Lung (tissue), 12 donors: Measurements from ENCODE around the gene ATG4D. TPM values are rescaled to one million over a fixed set of nuclear protein-coding genes. Genes with fewer than 3 reads are reported as not detected.
A peak's percentile ranks its signal among the peaks of the same experiment; 100 is the strongest.

Source experiments
- ATAC-seq: fragments of 200-7000 bp; cut with Tn5 transposase; one replicate; pipeline ENCODE4 v1.9.1; 2020; ENCODE audit warnings: moderate number of reproducible peaks; ENCODE audit not compliant: insufficient read depth, low FRiP score
- DNase-seq, 3 donors: peaks; one replicate each; pipeline ENCODE4 v3.0.0-alpha.2; 2013 to 2017
- H3K27ac ChIP-seq, 2 donors: one replicate each; pipeline ENCODE4 v1.5.1; 2013; ENCODE audit warnings: mild to moderate bottlenecking in 2 of 2, moderate library complexity in 2 of 2, control low read depth in 1 of 2, inconsistent platforms in 1 of 2, low read depth in 1 of 2, low read length in 1 of 2
- H3K27me3 ChIP-seq, 3 donors: one replicate each; pipeline ENCODE4 v1.5.1; 2013; ENCODE audit warnings: low read length in 2 of 3; ENCODE audit not compliant: control insufficient read depth in 3 of 3, insufficient read depth in 3 of 3
- H3K36me3 ChIP-seq, 4 donors: one replicate each; pipeline ENCODE4 v1.5.1; 2013; ENCODE audit warnings: low read length in 4 of 4, mild to moderate bottlenecking in 1 of 4, moderate library complexity in 1 of 4; ENCODE audit not compliant: control insufficient read depth in 4 of 4, insufficient read depth in 4 of 4
- H3K4me1 ChIP-seq, 5 donors: one replicate each; pipeline ENCODE4 v1.5.1; 2013; ENCODE audit warnings: low read length in 5 of 5, mild to moderate bottlenecking in 2 of 5, moderate library complexity in 1 of 5; ENCODE audit not compliant: control insufficient read depth in 5 of 5, insufficient read depth in 5 of 5
- H3K4me3 ChIP-seq: one replicate; pipeline ENCODE4 v1.5.1; 2013; ENCODE audit warnings: mild to moderate bottlenecking, control low read depth, moderate library complexity
- H3K9ac ChIP-seq, 2 donors: one replicate each; pipeline ENCODE4 v1.5.1; 2013; ENCODE audit warnings: low read length in 2 of 2, control low read depth in 1 of 2; ENCODE audit not compliant: insufficient read depth in 1 of 2
- H3K9me3 ChIP-seq, 4 donors: one replicate each; pipeline ENCODE4 v1.5.1; 2013; ENCODE audit warnings: low read length in 3 of 4, mild to moderate bottlenecking in 1 of 4, moderate library complexity in 1 of 4; ENCODE audit not compliant: control insufficient read depth in 4 of 4, insufficient read depth in 3 of 4
- WGBS, 2 donors: extraction: QIAGEN DNeasy Blood & Tissue Kit; methylation state at CpG; one replicate each; pipeline ENCODE4 v1.1.7; 2013; 5-methylcytosine and 5-hydroxymethylcytosine counted together
- polyA plus RNA-seq, 2 donors: library from polyadenylated mRNA; stranded (reverse); fragments of 200-250 nt; gene quantifications; one replicate each; pipeline ENCODE4 v1.2.1, GENCODE V29; 2013
- total RNA-seq, 2 donors: library from RNA; depleted of rRNA in 1 of 2; stranded (reverse); fragments of >200 nt in 1 of 2; gene quantifications; one replicate each; pipeline ENCODE4 v1.2.1, GENCODE V29; 2014 to 2021
- TF ChIP-seq, protein P1 (sequence below): IDR thresholded peaks from 2 replicates; pipeline ENCODE4 v1.5.1; 2012; ENCODE audit warnings: mild to moderate bottlenecking; ENCODE audit errors: control extremely low read depth, extremely low read depth
- donor health status: control.
- donor health status: control.
- donor health status: Bipolar disorder and iron deficiency.
- donor health status: healthy.
- donor health status: DM: yes; HTN: yes; CAD: no.

ATG4D gene
- total and polyA plus RNA-seq, 4 donors: 13.4 to 34.0 (median 27.4) TPM

GRCh38 chr19:10580979-10581631, 37.4 kb downstream of the ATG4D start:
- ATAC-seq: peak; percentile 83
- H3K4me3 ChIP-seq: no peak overlapping the region
- TF ChIP-seq, protein P1, sequence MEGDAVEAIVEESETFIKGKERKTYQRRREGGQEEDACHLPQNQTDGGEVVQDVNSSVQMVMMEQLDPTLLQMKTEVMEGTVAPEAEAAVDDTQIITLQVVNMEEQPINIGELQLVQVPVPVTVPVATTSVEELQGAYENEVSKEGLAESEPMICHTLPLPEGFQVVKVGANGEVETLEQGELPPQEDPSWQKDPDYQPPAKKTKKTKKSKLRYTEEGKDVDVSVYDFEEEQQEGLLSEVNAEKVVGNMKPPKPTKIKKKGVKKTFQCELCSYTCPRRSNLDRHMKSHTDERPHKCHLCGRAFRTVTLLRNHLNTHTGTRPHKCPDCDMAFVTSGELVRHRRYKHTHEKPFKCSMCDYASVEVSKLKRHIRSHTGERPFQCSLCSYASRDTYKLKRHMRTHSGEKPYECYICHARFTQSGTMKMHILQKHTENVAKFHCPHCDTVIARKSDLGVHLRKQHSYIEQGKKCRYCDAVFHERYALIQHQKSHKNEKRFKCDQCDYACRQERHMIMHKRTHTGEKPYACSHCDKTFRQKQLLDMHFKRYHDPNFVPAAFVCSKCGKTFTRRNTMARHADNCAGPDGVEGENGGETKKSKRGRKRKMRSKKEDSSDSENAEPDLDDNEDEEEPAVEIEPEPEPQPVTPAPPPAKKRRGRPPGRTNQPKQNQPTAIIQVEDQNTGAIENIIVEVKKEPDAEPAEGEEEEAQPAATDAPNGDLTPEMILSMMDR: peak; percentile 100
- no peaks in the 10 kb centered on the region for H3K9me3 ChIP-seq
- no peaks in the 10 kb centered on the region for H3K27me3 ChIP-seq
- H3K4me1 ChIP-seq: peaks cover 0 to 2% (median 0%) of the 10 kb centered on the region in 5 donors
- peaks cover 0 to 2% (median 0%) of the 10 kb centered on the region in 4 donors for H3K36me3 ChIP-seq
- no peak overlapping the region for H3K27ac ChIP-seq
- DNase-seq: peak; percentile 89 to 95 (median 93)
- H3K9ac ChIP-seq: no peak overlapping the region
- WGBS, 2 donors: 29 to 31% methylated on average over 31 of the region's 31 CpGs

- H3K27ac ChIP-seq: no peak overlapping the region
- peaks cover 0 to 7% (median 0%) of the 10 kb centered on the region in 3 donors for H3K27me3 ChIP-seq
- ATAC-seq: no peak
- TF ChIP-seq, protein P1: no peak
- H3K4me1 ChIP-seq: peaks cover 0 to 2% (median 0%) of the 10 kb centered on the region in 5 donors
- no peak overlapping the region for H3K4me3 ChIP-seq
- 88 to 92% methylated on average over 13 of the region's 13 CpGs for WGBS, 2 donors
- H3K9ac ChIP-seq: no peak overlapping the region
- no peaks in the 10 kb centered on the region for H3K9me3 ChIP-seq
- no peak for DNase-seq
- H3K36me3 ChIP-seq: peaks cover 0 to 2% (median 0%) of the 10 kb centered on the region in 4 donors
These were observed 38.4 kb downstream of the ATG4D start for GRCh38 chr19:10582091-10582490.

DNA sequence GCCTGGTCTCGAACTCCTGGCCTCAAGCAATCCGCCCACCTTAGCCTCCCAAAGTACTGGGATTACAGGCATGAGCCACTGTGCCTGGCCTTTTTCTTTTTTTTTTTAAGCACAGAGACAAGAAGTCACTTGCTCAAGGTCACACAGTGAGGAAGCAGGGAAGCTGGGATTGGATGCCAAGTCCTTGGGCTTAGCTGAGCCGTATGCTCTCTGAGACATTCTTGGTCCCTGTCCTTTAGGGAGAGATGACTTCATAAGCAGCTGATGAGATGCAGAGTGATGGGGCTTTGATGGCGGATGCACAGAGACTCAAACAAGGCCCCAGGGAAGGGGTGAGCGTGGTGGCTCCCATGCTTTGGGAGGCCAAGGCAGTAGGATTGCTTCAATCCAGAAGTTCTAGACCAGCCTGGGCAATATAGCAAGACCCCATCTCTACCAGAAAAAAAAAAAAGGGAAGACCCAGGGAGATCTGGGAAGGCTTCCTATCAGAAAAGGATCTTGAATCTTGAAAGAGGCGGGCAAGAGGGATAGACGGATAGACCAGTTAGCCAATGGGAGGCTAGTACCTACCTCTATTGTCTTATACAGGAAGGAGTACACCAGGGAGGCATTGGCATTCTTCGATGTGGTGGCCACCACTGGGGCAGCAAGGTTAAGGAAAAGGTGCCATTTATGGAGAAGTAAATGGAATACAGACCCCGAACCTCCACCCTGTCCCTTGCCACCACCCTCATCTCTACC, 39.5 kb downstream of the ATG4D start:
- no peak for DNase-seq
- peaks cover 0 to 15% (median 10%) of the 10 kb centered on the region in 3 donors for H3K27me3 ChIP-seq
- H3K4me3 ChIP-seq: no peak overlapping the region
- H3K9ac ChIP-seq: no peak overlapping the region
- no peaks in the 10 kb centered on the region for H3K9me3 ChIP-seq
- H3K27ac ChIP-seq: no peak overlapping the region
- peaks cover 0 to 2% (median 0%) of the 10 kb centered on the region in 5 donors for H3K4me1 ChIP-seq
- ATAC-seq: no peak
- WGBS, 2 donors: 82 to 93% methylated on average over 9 of the region's 9 CpGs
- TF ChIP-seq, protein P1: no peak
- no peaks in the 10 kb centered on the region for H3K36me3 ChIP-seq
